Spleen (tissue), 11 donors: ENCODE results near the gene TRABD2B. TPM values are rescaled to one million over a fixed set of nuclear protein-coding genes. Genes with fewer than 3 reads are reported as not detected.

Experiments
- DNase-seq: peaks from one replicate; pipeline ENCODE4 v3.0.0-alpha.2; 2020
- H3K27ac ChIP-seq, 8 donors: fragments of 200-600 bp; sonication (generic) in 7 of 8; 1 replicate in 4 of 8; 2 replicates in 4 of 8; pipeline versions ENCODE4 v1.5.0 to v1.8.0; 2016 to 2021; ENCODE audit warnings: inconsistent platforms in 4 of 8, mild to moderate bottlenecking in 4 of 8, moderate library complexity in 1 of 8
- H3K27me3 ChIP-seq, 7 donors: fragments of 200-600 bp; sonication (generic) in 6 of 7; replicated peaks in 1 of 7; 1 replicate in 4 of 7; 2 replicates in 3 of 7; pipeline versions ENCODE4 v1.5.0 to v1.8.0; 2016 to 2021; ENCODE audit warnings: inconsistent platforms in 3 of 7, mild to moderate bottlenecking in 1 of 7
- H3K36me3 ChIP-seq, 6 donors: fragments of 200-600 bp; sonication (generic) in 5 of 6; 1 replicate in 4 of 6; 2 replicates in 2 of 6; pipeline versions ENCODE4 v1.5.0 to v1.8.0; 2016 to 2021; ENCODE audit warnings: inconsistent platforms in 2 of 6
- H3K4me1 ChIP-seq, 6 donors: fragments of 200-600 bp; sonication (generic) in 5 of 6; 1 replicate in 3 of 6; 2 replicates in 3 of 6; pipeline versions ENCODE4 v1.5.0 to v1.8.0; 2016 to 2021; ENCODE audit warnings: inconsistent platforms in 3 of 6
- H3K4me3 ChIP-seq, 8 donors: fragments of 200-600 bp; sonication (generic) in 7 of 8; 1 replicate in 4 of 8; 2 replicates in 4 of 8; pipeline versions ENCODE4 v1.5.0 to v1.8.0; 2016 to 2021; ENCODE audit warnings: inconsistent platforms in 4 of 8, mild to moderate bottlenecking in 4 of 8, moderate library complexity in 2 of 8
- H3K9me3 ChIP-seq, 8 donors: fragments of 200-600 bp; sonication (generic) in 7 of 8; 1 replicate in 4 of 8; 2 replicates in 4 of 8; pipeline versions ENCODE4 v1.5.0 to v1.8.0; 2016 to 2021; ENCODE audit warnings: inconsistent platforms in 4 of 8
- POLR2A ChIP-seq, 3 donors: fragments of 450-650 bp; IDR thresholded peaks; one replicate each; pipeline ENCODE4 v1.5.1; 2017; ENCODE audit warnings: antibody characterized with exemption in 3 of 3, mild to moderate bottlenecking in 1 of 3
- POLR2AphosphoS5 ChIP-seq, 3 donors: sonication (generic); formaldehyde crosslinking; IDR thresholded peaks; one replicate each; pipeline ENCODE4 v1.5.1; 2017; ENCODE audit warnings: antibody characterized with exemption in 3 of 3
- WGBS, 5 donors: extraction: QIAGEN DNeasy Blood & Tissue Kit in 3 of 5; methylation state at CpG; one replicate each; pipeline versions ENCODE4 v1.1.5 to v1.1.7; 2013 to 2018; 5-methylcytosine and 5-hydroxymethylcytosine counted together
- intact Hi-C: fragments of 100-400 bp; cut with DNase I; formaldehyde crosslinking; loops from one replicate; pipeline ENCODE4 v1.15.0; 2023; ENCODE audit warnings: low total_unique reads
- polyA plus RNA-seq, 3 donors: library from polyadenylated mRNA; stranded (reverse); fragments of 200-250 nt; gene quantifications; one replicate each; pipeline ENCODE4 v1.2.1, GENCODE V29; 2013
- total RNA-seq, 7 donors: library from RNA; depleted of rRNA in 3 of 7; stranded (reverse); fragments of >200 nt in 3 of 7; fragmentation: NEBNext Ultra II Directional in 4 of 7; extraction: Animal tissue kit (Norgen Biotek cat#: 25700) in 4 of 7; gene quantifications; one replicate each; pipeline versions ENCODE4 v1.1.0 to v1.2.1, GENCODE V29; 2016 to 2021
- TF ChIP-seq, protein P1 (sequence below), 11 experiments: fragments of 200-600 bp in 7 of 11; fragments of 450-650 bp in 4 of 11; sonication (generic) in 4 of 11; IDR thresholded peaks in 8 of 11; conservative IDR thresholded peaks in 3 of 11; 1 replicate in 7 of 11; 2 replicates in 4 of 11; pipeline versions ENCODE4 v1.4.0 to v1.8.0; 2016 to 2021; ENCODE audit warnings: antibody characterized with exemption in 11 of 11, inconsistent platforms in 4 of 11, mild to moderate bottlenecking in 1 of 11
- donor health status: healthy with polysubstance abuse.
- donor health status: DM: no; HTN: no; CAD: no; lungs with moderate emphysema.
- donor health status: DM: no; HTN: no; CAD: no.
- donor health status: Bipolar disorder and iron deficiency.
- donor health status: healthy.
- donor health status: DM: no; HTN: no; CAD: no.
- donor health status: DM: yes; HTN: yes; CAD: no.

TRABD2B gene
- total and polyA plus RNA-seq, 10 donors: 0.11 to 3.5 (median 0.64) TPM

DNA sequence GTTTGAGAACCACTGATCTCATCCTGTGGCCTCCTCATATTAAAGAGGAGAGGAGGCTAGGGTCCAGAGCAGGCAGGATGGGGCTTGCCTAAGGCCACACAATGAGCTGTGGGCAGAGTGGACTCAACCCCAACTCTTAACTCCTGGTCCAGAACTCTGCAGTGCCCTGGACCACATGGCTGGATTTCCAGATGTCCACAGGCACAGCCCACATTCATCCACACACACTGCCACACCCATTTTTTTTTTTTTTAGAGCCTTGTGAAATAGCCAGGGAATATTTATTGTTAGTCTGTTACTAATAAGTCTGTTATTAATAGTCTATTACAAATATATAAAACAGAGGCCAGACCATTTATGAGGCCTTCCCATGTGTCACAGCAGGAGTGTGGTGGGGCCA, 192.2 kb downstream of the TRABD2B start:
- no peak overlapping the region for H3K27ac ChIP-seq
- DNase-seq: no peak

DNA sequence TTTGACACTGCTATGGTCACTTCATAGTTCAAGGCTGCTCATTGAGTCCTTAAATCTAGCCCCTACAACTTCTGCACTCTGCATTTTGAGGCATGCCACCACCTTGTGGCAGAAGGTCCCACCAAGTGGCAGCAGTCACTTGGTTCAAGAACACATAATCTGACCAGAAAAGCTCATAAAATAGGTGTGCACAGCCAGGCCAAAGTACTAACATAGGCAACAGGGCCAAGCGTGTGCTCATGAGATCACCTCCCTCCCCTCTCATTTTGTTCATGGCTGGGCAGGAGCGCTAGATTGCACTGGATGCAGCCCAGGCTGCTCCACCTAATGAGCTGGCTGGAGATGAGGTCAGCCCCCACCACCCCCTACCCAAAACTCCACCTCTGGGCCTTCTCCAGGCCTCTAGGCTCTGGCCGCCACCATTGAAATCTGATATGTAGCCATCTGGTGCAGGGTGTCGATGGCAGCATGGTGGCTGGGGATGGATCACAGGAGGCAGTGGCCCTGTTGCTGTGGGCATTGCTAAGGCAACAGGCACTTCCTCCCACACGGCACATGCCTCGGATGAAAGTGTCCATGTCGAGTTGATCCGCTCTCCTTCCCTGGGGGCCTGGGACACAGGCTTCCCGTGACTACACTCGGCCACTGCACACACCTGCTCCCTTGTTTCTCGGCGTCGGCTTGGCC, 193.2 kb downstream of the TRABD2B start:
- Histone ChIP-seq H3K36me3 (no peaks in the 10 kb centered on the region), H3K9me3 (no peaks in the 10 kb centered on the region), H3K27ac (no peak overlapping the region), H3K4me1 (no peaks in the 10 kb centered on the region), H3K27me3 (no peaks in the 10 kb centered on the region), H3K4me3 (no peak overlapping the region)
- TF ChIP-seq POLR2A (IDR thresholded peaks at IDR 0.05) (no peak), POLR2AphosphoS5 (IDR thresholded peaks at IDR 0.05) (no peak)
- TF ChIP-seq, protein P1, sequence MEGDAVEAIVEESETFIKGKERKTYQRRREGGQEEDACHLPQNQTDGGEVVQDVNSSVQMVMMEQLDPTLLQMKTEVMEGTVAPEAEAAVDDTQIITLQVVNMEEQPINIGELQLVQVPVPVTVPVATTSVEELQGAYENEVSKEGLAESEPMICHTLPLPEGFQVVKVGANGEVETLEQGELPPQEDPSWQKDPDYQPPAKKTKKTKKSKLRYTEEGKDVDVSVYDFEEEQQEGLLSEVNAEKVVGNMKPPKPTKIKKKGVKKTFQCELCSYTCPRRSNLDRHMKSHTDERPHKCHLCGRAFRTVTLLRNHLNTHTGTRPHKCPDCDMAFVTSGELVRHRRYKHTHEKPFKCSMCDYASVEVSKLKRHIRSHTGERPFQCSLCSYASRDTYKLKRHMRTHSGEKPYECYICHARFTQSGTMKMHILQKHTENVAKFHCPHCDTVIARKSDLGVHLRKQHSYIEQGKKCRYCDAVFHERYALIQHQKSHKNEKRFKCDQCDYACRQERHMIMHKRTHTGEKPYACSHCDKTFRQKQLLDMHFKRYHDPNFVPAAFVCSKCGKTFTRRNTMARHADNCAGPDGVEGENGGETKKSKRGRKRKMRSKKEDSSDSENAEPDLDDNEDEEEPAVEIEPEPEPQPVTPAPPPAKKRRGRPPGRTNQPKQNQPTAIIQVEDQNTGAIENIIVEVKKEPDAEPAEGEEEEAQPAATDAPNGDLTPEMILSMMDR (IDR thresholded peaks at IDR 0.05 in 8 of 11, conservative IDR thresholded peaks at IDR 0.05 in 3 of 11): no peak
- intact Hi-C loops: no loop called here
- no peak for DNase-seq
- 90 to 94% (median 93%) methylated on average over 11 to 13 of the region's 13 CpGs for WGBS, 5 donors

More for the DNA sequence above, 192.2 kb downstream of the TRABD2B start:
- TF ChIP-seq POLR2A (IDR thresholded peaks at IDR 0.05): no peak
- TF ChIP-seq POLR2AphosphoS5 (IDR thresholded peaks at IDR 0.05): no peak
- TF ChIP-seq, protein P1 (IDR thresholded peaks at IDR 0.05 in 8 of 11, conservative IDR thresholded peaks at IDR 0.05 in 3 of 11): no peak
- Histone ChIP-seq H3K9me3 (no peaks in the 10 kb centered on the region), H3K4me1 (no peaks in the 10 kb centered on the region), H3K27me3 (no peaks in the 10 kb centered on the region), H3K4me3 (no peak overlapping the region), H3K36me3 (no peaks in the 10 kb centered on the region)
- intact Hi-C loops: no loop called here

DNA sequence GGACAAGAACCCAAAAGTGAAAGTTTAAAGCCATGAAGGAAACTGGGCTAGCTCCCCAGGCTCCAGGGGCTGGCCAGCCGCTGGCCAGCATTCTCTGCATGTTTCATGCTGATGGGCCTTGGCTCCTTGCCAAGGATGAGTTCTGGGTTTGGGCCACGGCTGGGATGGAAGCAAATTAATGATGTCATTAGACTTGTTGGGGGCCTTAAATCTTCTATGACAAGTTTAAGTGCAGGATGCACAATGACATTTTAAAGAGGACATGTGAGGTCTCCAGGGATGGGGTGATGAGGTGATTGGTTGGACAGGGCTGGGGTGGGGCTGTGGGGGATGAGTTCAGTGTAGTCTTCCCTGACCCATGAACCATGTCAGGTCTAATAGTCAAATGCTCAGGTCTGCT, 199.6 kb downstream of the TRABD2B start:
- no peak overlapping the region for H3K27ac ChIP-seq
- TF ChIP-seq, protein P1 (IDR thresholded peaks at IDR 0.05 in 8 of 11, conservative IDR thresholded peaks at IDR 0.05 in 3 of 11): no peak
- TF ChIP-seq POLR2AphosphoS5 (IDR thresholded peaks at IDR 0.05) (no peak), POLR2A (IDR thresholded peaks at IDR 0.05) (no peak)
- intact Hi-C loops: no loop called here
- 44 to 64% (median 55%) methylated on average over 2 of the region's 2 CpGs for WGBS, 5 donors
- H3K36me3 ChIP-seq: no peaks in the 10 kb centered on the region
- no peak for DNase-seq
- H3K4me3 ChIP-seq: no peak overlapping the region
- no peaks in the 10 kb centered on the region for H3K27me3 ChIP-seq
- no peaks in the 10 kb centered on the region for H3K9me3 ChIP-seq
- H3K4me1 ChIP-seq: no peaks in the 10 kb centered on the region

DNA sequence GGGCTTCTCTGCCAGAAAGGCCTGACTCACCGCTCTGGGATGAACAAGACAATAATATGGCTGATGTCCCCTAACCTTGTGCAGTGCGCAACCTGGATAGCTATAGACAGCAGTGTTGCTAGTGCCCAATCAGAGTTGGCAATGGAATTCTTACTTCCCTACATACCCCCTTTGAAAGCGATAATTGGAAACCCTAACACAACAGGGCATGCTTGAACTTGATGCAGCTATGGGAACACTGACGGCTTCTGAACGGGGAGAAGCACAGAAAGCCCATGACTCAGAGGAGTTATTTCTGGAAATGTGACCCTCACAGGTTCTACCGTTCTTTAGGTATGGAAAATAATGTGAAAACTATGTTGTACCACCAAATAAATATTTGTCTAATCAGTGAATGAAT, 200.6 kb downstream of the TRABD2B start:
- Histone ChIP-seq H3K27ac (no peak overlapping the region), H3K4me3 (no peak overlapping the region), H3K9me3 (no peaks in the 10 kb centered on the region), H3K4me1 (no peaks in the 10 kb centered on the region), H3K36me3 (no peaks in the 10 kb centered on the region), H3K27me3 (no peaks in the 10 kb centered on the region)
- DNase-seq: no peak
- TF ChIP-seq, protein P1 (IDR thresholded peaks at IDR 0.05 in 8 of 11, conservative IDR thresholded peaks at IDR 0.05 in 3 of 11): no peak
- TF ChIP-seq POLR2AphosphoS5 (IDR thresholded peaks at IDR 0.05) (no peak), POLR2A (IDR thresholded peaks at IDR 0.05) (no peak)
- 89 to 96% (median 93%) methylated on average over 6 of the region's 6 CpGs for WGBS, 5 donors
- intact Hi-C loops: no loop called here
